OCI-LY7 (cell line): ENCODE measurements around the gene MACROH2A1.

ENCODE experiments used
- EZH2phosphoT487 ChIP-seq: fragments of 200-600 bp; sonication (generic); IDR thresholded peaks from 2 replicates; pipeline ENCODE4 v1.6.1; 2018; ENCODE audit warnings: low read depth, borderline replicate concordance, mild to moderate bottlenecking, mixed run types, antibody characterized with exemption, low read length, moderate library complexity, mixed read lengths
- TF ChIP-seq, protein P1 (sequence below): fragments of 200-600 bp; sonication (generic); conservative IDR thresholded peaks from 2 replicates; pipeline ENCODE4 v1.5.1; 2014; ENCODE audit warnings: mild to moderate bottlenecking, antibody characterized with exemption, low read length, moderate library complexity, mixed read lengths

DNA sequence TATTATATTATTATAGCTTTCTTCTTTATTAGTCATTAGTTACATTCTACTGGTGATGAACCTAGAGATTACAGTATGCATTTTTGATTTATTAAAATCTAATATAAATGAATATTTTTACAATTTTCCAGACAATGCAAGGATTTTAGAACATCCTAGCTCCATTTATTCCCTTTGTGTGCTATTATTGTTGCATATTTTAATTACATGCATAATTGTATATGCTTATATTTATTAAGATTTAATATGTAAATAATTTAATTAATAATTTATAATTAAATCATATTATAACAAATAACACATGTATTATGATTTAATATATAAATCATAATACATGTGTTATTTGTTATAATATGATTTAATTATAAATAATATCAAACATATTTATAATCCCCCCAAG is 23.4 kb upstream of the MACROH2A1 start:
- TF ChIP-seq, protein P1, sequence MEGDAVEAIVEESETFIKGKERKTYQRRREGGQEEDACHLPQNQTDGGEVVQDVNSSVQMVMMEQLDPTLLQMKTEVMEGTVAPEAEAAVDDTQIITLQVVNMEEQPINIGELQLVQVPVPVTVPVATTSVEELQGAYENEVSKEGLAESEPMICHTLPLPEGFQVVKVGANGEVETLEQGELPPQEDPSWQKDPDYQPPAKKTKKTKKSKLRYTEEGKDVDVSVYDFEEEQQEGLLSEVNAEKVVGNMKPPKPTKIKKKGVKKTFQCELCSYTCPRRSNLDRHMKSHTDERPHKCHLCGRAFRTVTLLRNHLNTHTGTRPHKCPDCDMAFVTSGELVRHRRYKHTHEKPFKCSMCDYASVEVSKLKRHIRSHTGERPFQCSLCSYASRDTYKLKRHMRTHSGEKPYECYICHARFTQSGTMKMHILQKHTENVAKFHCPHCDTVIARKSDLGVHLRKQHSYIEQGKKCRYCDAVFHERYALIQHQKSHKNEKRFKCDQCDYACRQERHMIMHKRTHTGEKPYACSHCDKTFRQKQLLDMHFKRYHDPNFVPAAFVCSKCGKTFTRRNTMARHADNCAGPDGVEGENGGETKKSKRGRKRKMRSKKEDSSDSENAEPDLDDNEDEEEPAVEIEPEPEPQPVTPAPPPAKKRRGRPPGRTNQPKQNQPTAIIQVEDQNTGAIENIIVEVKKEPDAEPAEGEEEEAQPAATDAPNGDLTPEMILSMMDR = no peak
- no peak for TF ChIP-seq EZH2phosphoT487
